Fibroblast of lung (primary cell): ENCODE measurements around the gene HYCC1. TPM values are rescaled to one million over a fixed set of nuclear protein-coding genes. Genes with fewer than 3 reads are reported as not detected.
A peak's percentile ranks its signal among the peaks of the same experiment; 100 is the strongest.

Experiments
- DNase-seq, 2 donors: peaks; one replicate each; pipeline versions ENCODE4 v3.0.0 to v3.0.0-alpha.2; 2010; ENCODE audit warnings: low read depth in 2 of 2
- H2AFZ ChIP-seq: 2 replicates; pipeline ENCODE4 v1.5.1; 2012; ENCODE audit warnings: low read length, control low read depth, inconsistent platforms
- H3K27ac ChIP-seq: 2 replicates; pipeline ENCODE4 v1.5.1; 2011; ENCODE audit warnings: low read length, control low read depth; ENCODE audit not compliant: insufficient read depth
- H3K27me3 ChIP-seq: 2 replicates; pipeline ENCODE4 v1.5.1; 2011; ENCODE audit warnings: mild to moderate bottlenecking, low read length; ENCODE audit not compliant: control insufficient read depth, insufficient read depth
- H3K36me3 ChIP-seq: 2 replicates; pipeline ENCODE4 v1.5.1; 2011; ENCODE audit warnings: low read length; ENCODE audit not compliant: control insufficient read depth, insufficient read depth
- H3K4me1 ChIP-seq: 2 replicates; pipeline ENCODE4 v1.5.1; 2011; ENCODE audit warnings: low read length; ENCODE audit not compliant: control insufficient read depth, insufficient read depth; ENCODE audit errors: extremely low read depth
- H3K4me2 ChIP-seq: 2 replicates; pipeline ENCODE4 v1.5.1; 2011; ENCODE audit warnings: low read length, control low read depth; ENCODE audit not compliant: insufficient read depth; ENCODE audit errors: extremely low read depth
- H3K4me3 ChIP-seq, 4 experiments: fragments of 200-600 bp in 1 of 4; sonication (generic) in 1 of 4; replicated peaks in 1 of 4; 2 replicates each; pipeline ENCODE4 v1.5.1; 2011 to 2016; ENCODE audit warnings: low read length in 4 of 4, low read depth in 3 of 4, mild to moderate bottlenecking in 3 of 4, control low read depth in 2 of 4, inconsistent platforms in 1 of 4, mixed read lengths in 1 of 4; ENCODE audit not compliant: insufficient read depth in 1 of 4; ENCODE audit errors: control extremely low read depth in 1 of 4
- H3K79me2 ChIP-seq: 2 replicates; pipeline ENCODE4 v1.5.1; 2012; ENCODE audit warnings: mild to moderate bottlenecking, low read length, inconsistent platforms; ENCODE audit not compliant: control insufficient read depth, insufficient read depth
- H3K9ac ChIP-seq: 2 replicates; pipeline ENCODE4 v1.5.1; 2011; ENCODE audit warnings: mild to moderate bottlenecking, low read length, control low read depth; ENCODE audit not compliant: insufficient read depth
- H3K9me3 ChIP-seq: 2 replicates; pipeline ENCODE4 v1.5.1; 2012; ENCODE audit warnings: low read depth, low read length; ENCODE audit not compliant: control insufficient read depth, insufficient read depth
- H4K20me1 ChIP-seq: 2 replicates; pipeline ENCODE4 v1.5.1; 2011; ENCODE audit warnings: low read length; ENCODE audit not compliant: control insufficient read depth, insufficient read depth; ENCODE audit errors: extremely low read depth
- EZH2 ChIP-seq: IDR thresholded peaks from 2 replicates; pipeline ENCODE4 v1.5.1; 2012; ENCODE audit warnings: low read length, control low read depth, mild to moderate bottlenecking; ENCODE audit errors: missing control alignments
- polyA plus RNA-seq, 2 donors: library from polyadenylated mRNA; depleted of rRNA in 1 of 2; stranded (reverse) in 1 of 2; unstranded in 1 of 2; fragments of >200 nt; gene quantifications; 2 replicates each; pipeline ENCODE4 v1.2.1, GENCODE V29; 2011 to 2012; ENCODE audit warnings: missing spikeins in 1 of 2
- total RNA-seq: library from RNA; depleted of rRNA; stranded (reverse); fragments of >200 nt; gene quantifications from 2 replicates; pipeline ENCODE4 v1.2.1, GENCODE V29; 2014
- TF ChIP-seq, protein P1 (sequence below), 2 donors: IDR thresholded peaks in 1 of 2; conservative IDR thresholded peaks in 1 of 2; 1 replicate in 1 of 2; 2 replicates in 1 of 2; pipeline ENCODE4 v1.5.1; 2011 to 2012; ENCODE audit warnings: low read length in 2 of 2, control low read depth in 1 of 2, inconsistent platforms in 1 of 2, low read depth in 1 of 2, mild to moderate bottlenecking in 1 of 2

Gene HYCC1
- total and polyA plus RNA-seq, 2 donors (not counting 1 experiment from before 2014, with no cell fraction given): 197 to 211 TPM

DNA sequence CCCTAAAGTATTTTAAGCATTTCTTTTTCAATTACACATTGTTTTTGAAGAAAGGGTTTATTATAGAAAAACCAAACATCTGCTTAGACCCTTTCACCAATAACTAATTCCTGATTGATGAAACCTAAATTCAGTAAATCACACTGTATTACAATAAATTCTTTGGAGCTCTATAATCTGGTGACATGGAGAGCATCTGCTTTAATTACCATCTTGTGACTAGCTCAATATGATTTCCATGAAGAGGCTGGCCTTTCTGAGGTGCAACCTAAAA is 9.7 kb downstream of the HYCC1 start:
- Histone ChIP-seq H3K4me3 (no peak overlapping the region), H4K20me1 (no peaks in the 10 kb centered on the region), H3K79me2 (peaks cover 92% of the 10 kb centered on the region), H2AFZ (no peak overlapping the region), H3K9ac (no peak overlapping the region), H3K4me2 (no peak overlapping the region), H3K4me1 (peaks cover 4% of the 10 kb centered on the region), H3K36me3 (no peaks in the 10 kb centered on the region), H3K27ac (peak overlapping the region; percentile 2), H3K9me3 (no peaks in the 10 kb centered on the region), H3K27me3 (no peaks in the 10 kb centered on the region)
- TF ChIP-seq, protein P1, sequence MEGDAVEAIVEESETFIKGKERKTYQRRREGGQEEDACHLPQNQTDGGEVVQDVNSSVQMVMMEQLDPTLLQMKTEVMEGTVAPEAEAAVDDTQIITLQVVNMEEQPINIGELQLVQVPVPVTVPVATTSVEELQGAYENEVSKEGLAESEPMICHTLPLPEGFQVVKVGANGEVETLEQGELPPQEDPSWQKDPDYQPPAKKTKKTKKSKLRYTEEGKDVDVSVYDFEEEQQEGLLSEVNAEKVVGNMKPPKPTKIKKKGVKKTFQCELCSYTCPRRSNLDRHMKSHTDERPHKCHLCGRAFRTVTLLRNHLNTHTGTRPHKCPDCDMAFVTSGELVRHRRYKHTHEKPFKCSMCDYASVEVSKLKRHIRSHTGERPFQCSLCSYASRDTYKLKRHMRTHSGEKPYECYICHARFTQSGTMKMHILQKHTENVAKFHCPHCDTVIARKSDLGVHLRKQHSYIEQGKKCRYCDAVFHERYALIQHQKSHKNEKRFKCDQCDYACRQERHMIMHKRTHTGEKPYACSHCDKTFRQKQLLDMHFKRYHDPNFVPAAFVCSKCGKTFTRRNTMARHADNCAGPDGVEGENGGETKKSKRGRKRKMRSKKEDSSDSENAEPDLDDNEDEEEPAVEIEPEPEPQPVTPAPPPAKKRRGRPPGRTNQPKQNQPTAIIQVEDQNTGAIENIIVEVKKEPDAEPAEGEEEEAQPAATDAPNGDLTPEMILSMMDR (conservative IDR thresholded peaks at IDR 0.05 in 1 of 2, IDR thresholded peaks at IDR 0.05 in 1 of 2; ENCODE audit: low read depth in 1 of 2, low read length in 2 of 2): no peak
- no peak for TF ChIP-seq EZH2
- no peak for DNase-seq

DNA sequence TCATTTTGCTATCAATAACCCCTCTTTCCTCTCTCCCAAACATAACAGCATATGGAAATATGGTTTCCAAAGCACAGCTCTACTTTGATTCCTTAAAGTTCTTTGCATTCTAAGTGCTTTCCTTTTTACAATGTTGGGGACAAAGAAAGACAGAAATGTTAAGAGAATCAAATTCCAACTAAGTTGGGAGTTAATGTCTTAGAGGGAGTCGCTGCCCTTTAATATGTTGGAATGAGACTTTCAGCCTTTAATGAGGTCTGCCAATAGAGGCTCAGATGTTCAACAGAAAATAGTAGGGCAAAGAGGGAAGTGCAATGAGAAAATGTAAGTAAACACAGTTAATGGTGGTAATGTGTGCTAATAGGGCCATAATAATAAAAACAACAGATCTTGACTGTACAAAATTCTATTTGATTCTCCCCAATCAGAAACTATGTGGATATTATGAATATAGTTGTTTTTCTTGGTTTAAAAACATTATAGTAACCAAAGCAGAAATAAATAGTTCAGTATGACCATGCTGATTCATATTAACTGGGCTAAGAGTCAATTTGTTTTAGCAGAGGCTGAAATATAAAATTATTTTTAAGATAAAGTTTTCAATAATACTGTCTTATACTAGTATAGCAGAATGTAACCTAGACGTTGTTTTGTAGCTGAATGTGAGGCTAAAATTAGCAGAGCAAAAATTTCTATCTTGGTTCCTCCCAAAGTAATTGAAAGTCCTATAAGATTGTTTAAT is 10.3 kb downstream of the HYCC1 start:
- no peak overlapping the region for H3K9ac ChIP-seq
- peak overlapping the region; percentile 43 for H3K27ac ChIP-seq
- H3K27me3 ChIP-seq: no peaks in the 10 kb centered on the region
- H3K4me3 ChIP-seq: no peak overlapping the region
- peak in 1 of 2 donors; percentile 37 for DNase-seq
- H4K20me1 ChIP-seq: no peaks in the 10 kb centered on the region
- peaks cover 4% of the 10 kb centered on the region for H3K4me1 ChIP-seq
- H3K79me2 ChIP-seq: peaks cover 92% of the 10 kb centered on the region
- no peaks in the 10 kb centered on the region for H3K9me3 ChIP-seq
- H3K4me2 ChIP-seq: peak overlapping the region; percentile 18
- TF ChIP-seq, protein P1 (conservative IDR thresholded peaks at IDR 0.05 in 1 of 2, IDR thresholded peaks at IDR 0.05 in 1 of 2; ENCODE audit: low read depth in 1 of 2, low read length in 2 of 2): no peak
- no peak for TF ChIP-seq EZH2
- no peaks in the 10 kb centered on the region for H3K36me3 ChIP-seq
- no peak overlapping the region for H2AFZ ChIP-seq

DNA sequence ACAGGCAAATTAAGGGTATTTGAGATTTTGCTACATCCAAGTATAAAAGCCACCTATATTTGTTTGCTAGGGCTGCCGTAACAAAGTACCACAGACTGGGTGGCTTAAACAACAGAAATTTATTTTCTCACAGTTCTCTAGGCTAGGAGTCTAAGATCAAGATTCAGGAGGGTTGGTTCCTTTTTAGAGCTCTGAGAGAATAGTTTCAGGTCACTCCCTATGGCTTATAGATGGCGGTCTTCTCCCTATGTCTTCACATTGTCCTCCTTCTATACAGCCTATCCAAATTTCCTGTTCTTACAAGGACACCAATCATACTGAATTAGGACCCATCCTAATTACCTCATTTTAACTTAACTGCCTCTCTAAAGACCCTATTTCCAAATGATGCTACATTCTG is 11.2 kb downstream of the HYCC1 start:
- no peak for TF ChIP-seq EZH2
- TF ChIP-seq, protein P1 (conservative IDR thresholded peaks at IDR 0.05 in 1 of 2, IDR thresholded peaks at IDR 0.05 in 1 of 2; ENCODE audit: low read depth in 1 of 2, low read length in 2 of 2): no peak
- H3K9ac ChIP-seq: no peak overlapping the region
- H3K4me3 ChIP-seq: no peak overlapping the region
- peaks cover 4% of the 10 kb centered on the region for H3K4me1 ChIP-seq
- H4K20me1 ChIP-seq: no peaks in the 10 kb centered on the region
- no peak overlapping the region for H3K4me2 ChIP-seq
- H3K79me2 ChIP-seq: peaks cover 91% of the 10 kb centered on the region
- H3K27ac ChIP-seq: no peak overlapping the region
- no peaks in the 10 kb centered on the region for H3K27me3 ChIP-seq
- H2AFZ ChIP-seq: no peak overlapping the region
- no peak for DNase-seq
- H3K9me3 ChIP-seq: no peaks in the 10 kb centered on the region
- no peaks in the 10 kb centered on the region for H3K36me3 ChIP-seq
